ENCODE data around the gene ULK4.
"Not testable (repeated sequence)": the region's sequence is repeated elsewhere in the genome, so short reads cannot be mapped to it uniquely, and the experiment has no call there.

Gene ULK4

DNA sequence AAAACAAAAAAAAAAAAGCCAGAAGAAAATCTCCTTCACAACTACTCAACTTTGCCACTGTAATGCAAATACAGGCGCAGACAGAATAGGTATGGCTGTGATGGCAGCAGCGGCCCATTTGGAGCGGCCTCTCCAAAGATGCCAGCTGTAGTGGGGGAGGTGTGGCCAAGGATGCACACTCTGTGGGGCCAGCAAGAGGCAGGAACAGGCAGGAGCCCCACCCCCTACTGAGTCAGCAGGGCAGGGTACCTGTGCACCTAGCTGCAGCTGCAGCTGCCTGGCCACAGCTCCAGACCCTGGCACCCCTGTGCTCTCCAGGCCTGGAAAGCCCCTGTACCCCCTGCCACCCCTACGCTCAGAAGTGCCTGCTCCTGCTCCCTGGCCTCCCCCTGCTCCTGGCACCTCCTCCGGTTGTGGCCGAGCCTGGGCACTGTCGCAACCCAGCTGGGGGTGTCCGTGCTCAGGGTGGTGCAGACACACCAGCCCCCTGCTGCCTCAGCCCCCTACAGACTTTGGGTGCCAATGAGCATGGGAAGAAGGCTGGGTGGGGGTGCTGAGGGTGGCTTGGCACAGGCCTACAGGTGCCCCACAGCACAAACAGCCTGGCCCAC, 312.7 kb downstream of the ULK4 start:
- Histone ChIP-seq H3K9me3 (ENCODE audit: control insufficient read depth, insufficient read depth, low read depth, low read length) (no peaks in the 10 kb centered on the region), H3K27ac (ENCODE audit: extremely low read depth, low read depth, low read length) (no peak overlapping the region), H3K4me3 (ENCODE audit: low read depth, low read length) (no peak overlapping the region), H3K36me3 (ENCODE audit: control insufficient read depth in 2 of 2, insufficient read depth in 1 of 2, low read length in 2 of 2) (no peaks in the 10 kb centered on the region), H3K4me1 (ENCODE audit: control insufficient read depth, insufficient read depth, low read length) (peaks cover 9% of the 10 kb centered on the region)
- TF ChIP-seq, protein P1, sequence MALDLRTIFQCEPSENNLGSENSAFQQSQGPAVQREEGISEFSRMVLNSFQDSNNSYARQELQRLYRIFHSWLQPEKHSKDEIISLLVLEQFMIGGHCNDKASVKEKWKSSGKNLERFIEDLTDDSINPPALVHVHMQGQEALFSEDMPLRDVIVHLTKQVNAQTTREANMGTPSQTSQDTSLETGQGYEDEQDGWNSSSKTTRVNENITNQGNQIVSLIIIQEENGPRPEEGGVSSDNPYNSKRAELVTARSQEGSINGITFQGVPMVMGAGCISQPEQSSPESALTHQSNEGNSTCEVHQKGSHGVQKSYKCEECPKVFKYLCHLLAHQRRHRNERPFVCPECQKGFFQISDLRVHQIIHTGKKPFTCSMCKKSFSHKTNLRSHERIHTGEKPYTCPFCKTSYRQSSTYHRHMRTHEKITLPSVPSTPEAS (tag by site-specific recombination; IDR thresholded peaks at IDR 0.05), result no peak
- no peak for TF ChIP-seq ZNF530 (tag by site-specific recombination; IDR thresholded peaks at IDR 0.05; ENCODE audit: low read depth)
- no peak for TF ChIP-seq ZNF501 (tag by site-specific recombination; IDR thresholded peaks at IDR 0.05)
- CTCF ChIA-PET, result no interaction called here
- POLR2A ChIA-PET, result no interaction called here

- H3K4me3 ChIP-seq (ENCODE audit: low read depth, low read length); H3K4me1 ChIP-seq (ENCODE audit: control insufficient read depth, insufficient read depth, low read length); H3K27ac ChIP-seq (ENCODE audit: extremely low read depth, low read depth, low read length); POLR2A ChIA-PET; CTCF ChIA-PET; H3K36me3 ChIP-seq (ENCODE audit: control insufficient read depth in 2 of 2, insufficient read depth in 1 of 2, low read length in 2 of 2); H3K9me3 ChIP-seq (ENCODE audit: control insufficient read depth, insufficient read depth, low read depth, low read length): not testable (repeated sequence)
These were observed 314.2 kb downstream of the ULK4 start for GRCh38 chr3:41647730-41648129.

GRCh38 chr3:41640076-41640475, 321.8 kb downstream of the ULK4 start:
- no peak overlapping the region for H3K4me3 ChIP-seq (ENCODE audit: low read depth, low read length)
- POLR2A ChIA-PET, result no interaction called here
- CTCF ChIA-PET, result interaction anchor here (0.5 kb wide), 1 partner anchor 20 kb away, joined by 4 read pairs; no protein-coding TSS in a partner anchor
- TF ChIP-seq ZNF354C (tag by site-specific recombination; IDR thresholded peaks at IDR 0.05; ENCODE audit: borderline replicate concordance, low read depth), result no peak
- TF ChIP-seq, protein P2, sequence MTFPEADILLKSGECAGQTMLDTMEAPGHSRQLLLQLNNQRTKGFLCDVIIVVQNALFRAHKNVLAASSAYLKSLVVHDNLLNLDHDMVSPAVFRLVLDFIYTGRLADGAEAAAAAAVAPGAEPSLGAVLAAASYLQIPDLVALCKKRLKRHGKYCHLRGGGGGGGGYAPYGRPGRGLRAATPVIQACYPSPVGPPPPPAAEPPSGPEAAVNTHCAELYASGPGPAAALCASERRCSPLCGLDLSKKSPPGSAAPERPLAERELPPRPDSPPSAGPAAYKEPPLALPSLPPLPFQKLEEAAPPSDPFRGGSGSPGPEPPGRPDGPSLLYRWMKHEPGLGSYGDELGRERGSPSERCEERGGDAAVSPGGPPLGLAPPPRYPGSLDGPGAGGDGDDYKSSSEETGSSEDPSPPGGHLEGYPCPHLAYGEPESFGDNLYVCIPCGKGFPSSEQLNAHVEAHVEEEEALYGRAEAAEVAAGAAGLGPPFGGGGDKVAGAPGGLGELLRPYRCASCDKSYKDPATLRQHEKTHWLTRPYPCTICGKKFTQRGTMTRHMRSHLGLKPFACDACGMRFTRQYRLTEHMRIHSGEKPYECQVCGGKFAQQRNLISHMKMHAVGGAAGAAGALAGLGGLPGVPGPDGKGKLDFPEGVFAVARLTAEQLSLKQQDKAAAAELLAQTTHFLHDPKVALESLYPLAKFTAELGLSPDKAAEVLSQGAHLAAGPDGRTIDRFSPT (tag by site-specific recombination; IDR thresholded peaks at IDR 0.05), result no peak
- TF ChIP-seq, protein P3, sequence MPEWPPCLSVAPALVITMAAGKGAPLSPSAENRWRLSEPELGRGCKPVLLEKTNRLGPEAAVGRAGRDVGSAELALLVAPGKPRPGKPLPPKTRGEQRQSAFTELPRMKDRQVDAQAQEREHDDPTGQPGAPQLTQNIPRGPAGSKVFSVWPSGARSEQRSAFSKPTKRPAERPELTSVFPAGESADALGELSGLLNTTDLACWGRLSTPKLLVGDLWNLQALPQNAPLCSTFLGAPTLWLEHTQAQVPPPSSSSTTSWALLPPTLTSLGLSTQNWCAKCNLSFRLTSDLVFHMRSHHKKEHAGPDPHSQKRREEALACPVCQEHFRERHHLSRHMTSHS (tag by site-specific recombination; IDR thresholded peaks at IDR 0.05), result no peak
- no peak for TF ChIP-seq MEIS1 (CRISPR knock-in tag; IDR thresholded peaks at IDR 0.05; ENCODE audit: borderline replicate concordance)
- TF ChIP-seq HOXA7 (CRISPR knock-in tag; IDR thresholded peaks at IDR 0.05; ENCODE audit: borderline replicate concordance), result no peak
- TF ChIP-seq ZNF747 (tag by site-specific recombination; IDR thresholded peaks at IDR 0.05), result no peak
- no peak for TF ChIP-seq RBAK (tag by site-specific recombination; IDR thresholded peaks at IDR 0.05)
- TF ChIP-seq, protein P4, sequence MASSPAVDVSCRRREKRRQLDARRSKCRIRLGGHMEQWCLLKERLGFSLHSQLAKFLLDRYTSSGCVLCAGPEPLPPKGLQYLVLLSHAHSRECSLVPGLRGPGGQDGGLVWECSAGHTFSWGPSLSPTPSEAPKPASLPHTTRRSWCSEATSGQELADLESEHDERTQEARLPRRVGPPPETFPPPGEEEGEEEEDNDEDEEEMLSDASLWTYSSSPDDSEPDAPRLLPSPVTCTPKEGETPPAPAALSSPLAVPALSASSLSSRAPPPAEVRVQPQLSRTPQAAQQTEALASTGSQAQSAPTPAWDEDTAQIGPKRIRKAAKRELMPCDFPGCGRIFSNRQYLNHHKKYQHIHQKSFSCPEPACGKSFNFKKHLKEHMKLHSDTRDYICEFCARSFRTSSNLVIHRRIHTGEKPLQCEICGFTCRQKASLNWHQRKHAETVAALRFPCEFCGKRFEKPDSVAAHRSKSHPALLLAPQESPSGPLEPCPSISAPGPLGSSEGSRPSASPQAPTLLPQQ (tag by site-specific recombination; IDR thresholded peaks at IDR 0.05), result no peak
- TF ChIP-seq ZBTB7A (tag by site-specific recombination; IDR thresholded peaks at IDR 0.05; ENCODE audit: low read depth), result no peak
- TF ChIP-seq ZNF175 (tag by site-specific recombination; IDR thresholded peaks at IDR 0.05), result no peak
- no peak for TF ChIP-seq ZNF600 (tag by site-specific recombination; IDR thresholded peaks at IDR 0.05)
- TF ChIP-seq AEBP2 (tag by site-specific recombination; IDR thresholded peaks at IDR 0.05; ENCODE audit: borderline replicate concordance), result no peak
- H3K9me3 ChIP-seq (ENCODE audit: control insufficient read depth, insufficient read depth, low read depth, low read length), result no peaks in the 10 kb centered on the region
- no peaks in the 10 kb centered on the region for H3K4me1 ChIP-seq (ENCODE audit: control insufficient read depth, insufficient read depth, low read length)
- no peak overlapping the region for H3K27ac ChIP-seq (ENCODE audit: extremely low read depth, low read depth, low read length)
- no peaks in the 10 kb centered on the region for H3K36me3 ChIP-seq (ENCODE audit: control insufficient read depth in 2 of 2, insufficient read depth in 1 of 2, low read length in 2 of 2)
